ENCODE data around the gene SERGEF. TPM values are rescaled to one million over a fixed set of nuclear protein-coding genes. Genes with fewer than 3 reads are reported as not detected.

SERGEF gene
- total and polyA plus RNA-seq, 2 of the 13 experiments (the other 11 are each of a cell fraction or from before 2014, with no cell fraction given), result 54.5 to 114 TPM

DNA sequence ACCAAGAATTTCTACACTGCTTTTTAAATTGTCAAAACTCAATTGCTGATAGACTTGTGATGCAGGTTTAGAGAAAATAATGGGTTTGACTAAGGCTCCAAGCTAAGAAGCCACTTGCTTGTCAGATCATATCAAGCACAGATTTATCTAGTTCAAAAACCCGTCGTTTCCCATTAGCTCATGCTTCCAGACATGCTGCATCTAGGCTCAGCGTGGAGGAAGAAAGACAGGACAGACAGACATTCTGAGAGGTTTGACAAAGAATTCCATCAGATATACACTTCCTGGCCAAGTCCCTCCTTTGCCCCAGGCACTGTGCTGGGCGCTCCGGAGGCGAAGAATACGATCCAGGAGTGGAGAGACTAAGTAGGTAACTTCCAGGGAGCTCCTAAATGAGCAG, 201.5 kb downstream of the SERGEF start (continued):
- TF ChIP-seq, protein P1, sequence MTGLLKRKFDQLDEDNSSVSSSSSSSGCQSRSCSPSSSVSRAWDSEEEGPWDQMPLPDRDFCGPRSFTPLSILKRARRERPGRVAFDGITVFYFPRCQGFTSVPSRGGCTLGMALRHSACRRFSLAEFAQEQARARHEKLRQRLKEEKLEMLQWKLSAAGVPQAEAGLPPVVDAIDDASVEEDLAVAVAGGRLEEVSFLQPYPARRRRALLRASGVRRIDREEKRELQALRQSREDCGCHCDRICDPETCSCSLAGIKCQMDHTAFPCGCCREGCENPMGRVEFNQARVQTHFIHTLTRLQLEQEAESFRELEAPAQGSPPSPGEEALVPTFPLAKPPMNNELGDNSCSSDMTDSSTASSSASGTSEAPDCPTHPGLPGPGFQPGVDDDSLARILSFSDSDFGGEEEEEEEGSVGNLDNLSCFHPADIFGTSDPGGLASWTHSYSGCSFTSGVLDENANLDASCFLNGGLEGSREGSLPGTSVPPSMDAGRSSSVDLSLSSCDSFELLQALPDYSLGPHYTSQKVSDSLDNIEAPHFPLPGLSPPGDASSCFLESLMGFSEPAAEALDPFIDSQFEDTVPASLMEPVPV (CRISPR knock-in tag; IDR thresholded peaks at IDR 0.05), result no peak
- no peak for TF ChIP-seq FOXK2 (IDR thresholded peaks at IDR 0.05)
- TF ChIP-seq, protein P2, sequence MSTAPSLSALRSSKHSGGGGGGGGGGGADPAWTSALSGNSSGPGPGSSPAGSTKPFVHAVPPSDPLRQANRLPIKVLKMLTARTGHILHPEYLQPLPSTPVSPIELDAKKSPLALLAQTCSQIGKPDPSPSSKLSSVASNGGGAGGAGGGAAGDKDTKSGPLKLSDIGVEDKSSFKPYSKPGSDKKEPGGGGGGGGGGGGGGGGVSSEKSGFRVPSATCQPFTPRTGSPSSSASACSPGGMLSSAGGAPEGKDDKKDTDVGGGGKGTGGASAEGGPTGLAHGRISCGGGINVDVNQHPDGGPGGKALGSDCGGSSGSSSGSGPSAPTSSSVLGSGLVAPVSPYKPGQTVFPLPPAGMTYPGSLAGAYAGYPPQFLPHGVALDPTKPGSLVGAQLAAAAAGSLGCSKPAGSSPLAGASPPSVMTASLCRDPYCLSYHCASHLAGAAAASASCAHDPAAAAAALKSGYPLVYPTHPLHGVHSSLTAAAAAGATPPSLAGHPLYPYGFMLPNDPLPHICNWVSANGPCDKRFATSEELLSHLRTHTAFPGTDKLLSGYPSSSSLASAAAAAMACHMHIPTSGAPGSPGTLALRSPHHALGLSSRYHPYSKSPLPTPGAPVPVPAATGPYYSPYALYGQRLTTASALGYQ (CRISPR knock-in tag; IDR thresholded peaks at IDR 0.05), result no peak
- TF ChIP-seq, protein P3, sequence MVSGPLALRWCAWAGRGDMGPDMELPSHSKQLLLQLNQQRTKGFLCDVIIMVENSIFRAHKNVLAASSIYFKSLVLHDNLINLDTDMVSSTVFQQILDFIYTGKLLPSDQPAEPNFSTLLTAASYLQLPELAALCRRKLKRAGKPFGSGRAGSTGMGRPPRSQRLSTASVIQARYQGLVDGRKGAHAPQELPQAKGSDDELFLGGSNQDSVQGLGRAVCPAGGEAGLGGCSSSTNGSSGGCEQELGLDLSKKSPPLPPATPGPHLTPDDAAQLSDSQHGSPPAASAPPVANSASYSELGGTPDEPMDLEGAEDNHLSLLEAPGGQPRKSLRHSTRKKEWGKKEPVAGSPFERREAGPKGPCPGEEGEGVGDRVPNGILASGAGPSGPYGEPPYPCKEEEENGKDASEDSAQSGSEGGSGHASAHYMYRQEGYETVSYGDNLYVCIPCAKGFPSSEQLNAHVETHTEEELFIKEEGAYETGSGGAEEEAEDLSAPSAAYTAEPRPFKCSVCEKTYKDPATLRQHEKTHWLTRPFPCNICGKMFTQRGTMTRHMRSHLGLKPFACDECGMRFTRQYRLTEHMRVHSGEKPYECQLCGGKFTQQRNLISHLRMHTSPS (CRISPR knock-in tag; IDR thresholded peaks at IDR 0.05; ENCODE audit: low read depth), result no peak
- TF ChIP-seq BRD4 (CRISPR knock-in tag; IDR thresholded peaks at IDR 0.05), result no peak
- TF ChIP-seq AHR (CRISPR knock-in tag; IDR thresholded peaks at IDR 0.05), result no peak
- TF ChIP-seq, protein P4, sequence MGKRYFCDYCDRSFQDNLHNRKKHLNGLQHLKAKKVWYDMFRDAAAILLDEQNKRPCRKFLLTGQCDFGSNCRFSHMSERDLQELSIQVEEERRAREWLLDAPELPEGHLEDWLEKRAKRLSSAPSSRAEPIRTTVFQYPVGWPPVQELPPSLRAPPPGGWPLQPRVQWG (CRISPR knock-in tag; IDR thresholded peaks at IDR 0.05; ENCODE audit: borderline replicate concordance, low read depth), result no peak
- no peak for TF ChIP-seq PLRG1 (conservative IDR thresholded peaks at IDR 0.05)
- TF ChIP-seq KLF6 (CRISPR knock-in tag; IDR thresholded peaks at IDR 0.05), result no peak
